Measurements from ENCODE around the gene TBC1D16.
"Not testable (repeated sequence)": the region's sequence is repeated elsewhere in the genome, so short reads cannot be mapped to it uniquely, and the experiment has no call there.

The TBC1D16 gene

GRCh38 chr17:79897243-79898063, 138.2 kb downstream of the TBC1D16 start:
- Histone ChIP-seq H3K27me3 (replicated peaks; ENCODE audit: control insufficient read depth, insufficient read depth, low read length) (no peaks in the 10 kb centered on the region; the same call in 1 of the 2 replicates), H3K36me3 (ENCODE audit: control insufficient read depth, insufficient read depth, low read length) (no peaks in the 10 kb centered on the region), H3K4me3 (replicated peaks; ENCODE audit: low read depth, low read length) (no peak overlapping the region)
- TF ChIP-seq CTCF (IDR thresholded peaks at IDR 0.05; ENCODE audit: insufficient read depth, low read length, poor library complexity, severe bottlenecking), result no peak
- no peak for DNase-seq (ENCODE audit: extremely low read depth, insufficient read length)

- H3K4me3 ChIP-seq (replicated peaks; ENCODE audit: low read depth, low read length); H3K36me3 ChIP-seq (ENCODE audit: control insufficient read depth, insufficient read depth, low read length); DNase-seq (ENCODE audit: extremely low read depth, insufficient read length); H3K27me3 ChIP-seq (replicated peaks; ENCODE audit: control insufficient read depth, insufficient read depth, low read length): not testable (repeated sequence)
Measured at GRCh38 chr17:79893457-79893856, 142.2 kb downstream of the TBC1D16 start.

GRCh38 chr17:79892457-79893241, 143.0 kb downstream of the TBC1D16 start:
- DNase-seq (ENCODE audit: extremely low read depth, insufficient read length), result no peak
- Histone ChIP-seq H3K36me3 (ENCODE audit: control insufficient read depth, insufficient read depth, low read length) (no peaks in the 10 kb centered on the region), H3K27me3 (replicated peaks; ENCODE audit: control insufficient read depth, insufficient read depth, low read length) (no peaks in the 10 kb centered on the region; the same call in none of the 2 replicates), H3K4me3 (replicated peaks; ENCODE audit: low read depth, low read length) (no peak overlapping the region)
- TF ChIP-seq CTCF (IDR thresholded peaks at IDR 0.05; ENCODE audit: insufficient read depth, low read length, poor library complexity, severe bottlenecking), result no peak

GRCh38 chr17:79891113-79891730, 144.4 kb downstream of the TBC1D16 start:
- no peak overlapping the region for H3K4me3 ChIP-seq (replicated peaks; ENCODE audit: low read depth, low read length)
- H3K36me3 ChIP-seq (ENCODE audit: control insufficient read depth, insufficient read depth, low read length), result no peaks in the 10 kb centered on the region
- TF ChIP-seq CTCF (IDR thresholded peaks at IDR 0.05; ENCODE audit: insufficient read depth, low read length, poor library complexity, severe bottlenecking), result no peak
- H3K27me3 ChIP-seq (replicated peaks; ENCODE audit: control insufficient read depth, insufficient read depth, low read length), result peaks cover 1% of the 10 kb centered on the region
- no peak for DNase-seq (ENCODE audit: extremely low read depth, insufficient read length)

- Histone ChIP-seq H3K4me3 (replicated peaks; ENCODE audit: low read depth, low read length) (no peak overlapping the region), H3K36me3 (ENCODE audit: control insufficient read depth, insufficient read depth, low read length) (no peaks in the 10 kb centered on the region), H3K27me3 (replicated peaks; ENCODE audit: control insufficient read depth, insufficient read depth, low read length) (peaks cover 1% of the 10 kb centered on the region)
- no peak for DNase-seq (ENCODE audit: extremely low read depth, insufficient read length)
- TF ChIP-seq CTCF (IDR thresholded peaks at IDR 0.05; ENCODE audit: insufficient read depth, low read length, poor library complexity, severe bottlenecking), result no peak
Measured at GRCh38 chr17:79890706-79891105, 145.0 kb downstream of the TBC1D16 start.
